Suprapubic skin (tissue), 4 donors: ENCODE measurements around the gene KIF12.

Experiments
- CTCF ChIP-seq, 2 donors: fragments of 200-600 bp in 1 of 2; fragments of 450-650 bp in 1 of 2; sonication (generic) in 1 of 2; IDR thresholded peaks; one replicate each; pipeline ENCODE4 v1.5.1; 2016 to 2019; ENCODE audit warnings: antibody characterized with exemption in 2 of 2, mild to moderate bottlenecking in 1 of 2, moderate library complexity in 1 of 2
- EP300 ChIP-seq: sonication (generic); formaldehyde crosslinking; IDR thresholded peaks from one replicate; pipeline ENCODE4 v1.6.1; 2017; ENCODE audit warnings: antibody characterized with exemption
- POLR2A ChIP-seq, 2 donors: fragments of 450-650 bp; IDR thresholded peaks; one replicate each; pipeline ENCODE4 v1.6.1; 2017; ENCODE audit warnings: antibody characterized with exemption in 2 of 2, mild to moderate bottlenecking in 2 of 2, moderate library complexity in 2 of 2
- POLR2AphosphoS5 ChIP-seq, 3 donors: sonication (generic); formaldehyde crosslinking; IDR thresholded peaks; one replicate each; pipeline ENCODE4 v1.6.1; 2017; ENCODE audit warnings: antibody characterized with exemption in 3 of 3

DNA sequence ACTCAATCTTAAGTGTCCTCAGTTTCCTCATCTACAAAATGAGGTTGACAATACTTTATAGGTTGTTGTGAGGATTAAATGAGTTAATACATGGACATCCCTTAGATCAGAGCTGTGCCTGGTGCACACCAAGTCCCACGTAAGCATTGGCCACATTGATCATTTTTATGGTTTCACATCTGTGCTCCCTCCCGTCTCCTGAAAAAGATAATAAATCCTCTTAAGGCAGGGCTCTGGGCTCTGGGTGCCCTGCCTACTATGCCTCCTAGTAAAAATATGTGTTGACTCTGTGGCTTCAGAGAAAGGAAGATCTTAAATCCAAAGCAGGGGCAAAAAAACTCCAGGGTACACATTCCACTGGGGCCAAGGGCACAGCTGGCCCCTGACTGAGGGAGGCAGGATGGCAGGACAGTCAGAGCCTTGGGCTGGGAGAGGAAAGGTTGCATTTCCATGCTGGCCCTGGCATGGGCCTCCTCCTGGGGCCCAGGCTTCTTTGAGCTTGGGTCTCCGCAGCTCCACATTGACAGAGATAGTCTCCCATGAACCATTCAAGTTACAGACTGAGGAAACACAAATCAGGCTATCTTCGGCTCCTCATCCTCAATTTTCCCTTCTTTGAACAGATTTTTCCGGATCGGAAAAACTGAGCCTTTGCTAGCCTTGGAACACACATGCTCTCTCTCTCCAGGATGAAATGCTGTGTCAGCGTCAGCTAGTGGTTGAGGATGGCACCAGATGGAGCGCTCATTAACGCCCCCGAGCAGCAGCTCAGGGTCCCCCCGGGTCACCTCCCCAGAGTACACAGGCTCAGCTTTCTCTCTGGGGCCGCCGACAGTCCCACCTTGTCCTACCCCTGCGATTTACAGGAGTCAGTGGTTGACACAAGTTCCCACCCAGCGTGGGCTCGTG is 22.4 kb upstream of the KIF12 start:
- TF ChIP-seq CTCF (IDR thresholded peaks at IDR 0.05) (no peak), POLR2A (IDR thresholded peaks at IDR 0.05) (no peak), EP300 (no peak), POLR2AphosphoS5 (IDR thresholded peaks at IDR 0.05) (no peak)
